Astrocyte (in vitro differentiated cells and primary cell): ENCODE measurements around the gene CIZ1.

Experiments
- CTCF ChIP-seq: IDR thresholded peaks from 2 replicates; pipeline ENCODE4 v1.5.1; 2011; ENCODE audit warnings: low read depth, mild to moderate bottlenecking, inconsistent platforms, low read length, moderate library complexity; ENCODE audit not compliant: insufficient read depth
- EZH2 ChIP-seq: IDR thresholded peaks from 2 replicates; pipeline ENCODE4 v1.6.1; 2012; ENCODE audit warnings: mild to moderate bottlenecking, low read length, inconsistent platforms; ENCODE audit not compliant: insufficient read depth

GRCh38 chr9:128222880-128223670, 31.7 kb upstream of the CIZ1 start:
- no peak for TF ChIP-seq EZH2
- TF ChIP-seq CTCF = no peak
